ENCODE measurements around the gene TFPI. TPM values are rescaled to one million over a fixed set of nuclear protein-coding genes. Genes with fewer than 3 reads are reported as not detected.
"Not testable (repeated sequence)": the region's sequence is repeated elsewhere in the genome, so short reads cannot be mapped to it uniquely, and the experiment has no call there.

Gene TFPI
- total RNA-seq, 1 experiment from 2014 or later: 65.7 TPM

DNA sequence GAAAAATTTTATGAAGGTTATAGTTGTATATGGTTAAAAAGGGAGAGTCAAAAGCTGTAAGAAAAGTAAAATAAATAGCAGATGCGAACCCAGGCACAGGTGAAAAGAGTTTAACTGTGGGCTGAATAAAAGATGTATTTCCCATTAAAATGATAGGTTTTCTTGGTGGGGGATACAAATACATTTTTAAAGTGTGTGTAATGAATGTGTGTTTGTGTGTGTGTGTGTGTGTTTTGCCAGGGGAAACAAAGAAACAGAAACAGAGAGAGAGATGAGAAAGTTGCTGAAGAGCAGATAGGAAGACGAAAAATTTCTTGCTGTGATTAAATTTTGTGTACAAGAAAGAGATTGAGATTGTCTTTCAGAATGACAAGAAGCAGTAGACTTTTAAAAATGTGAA is 12.1 kb downstream of the TFPI start:
- H3K9me2 ChIP-seq (ENCODE audit: insufficient read depth): no peaks in the 10 kb centered on the region
- no peaks in the 10 kb centered on the region for H3K4me1 ChIP-seq (replicated peaks; ENCODE audit: insufficient read depth)
- no TSS peak for BruUV-seq (replicated peaks)
- DNase-seq: no peak
- no peaks in the 10 kb centered on the region for H3K27me3 ChIP-seq (ENCODE audit: insufficient read depth, low read depth)
- no peaks in the 10 kb centered on the region for H4K20me1 ChIP-seq (ENCODE audit: insufficient read depth)
- no peaks in the 10 kb centered on the region for H3K36me3 ChIP-seq (ENCODE audit: low read depth)
- H3F3A ChIP-seq (ENCODE audit: insufficient read depth, low read depth): no peaks in the 10 kb centered on the region
- no peak for TF ChIP-seq EZH2 (IDR thresholded peaks at IDR 0.05; ENCODE audit: low read depth)
- TF ChIP-seq, protein P1, sequence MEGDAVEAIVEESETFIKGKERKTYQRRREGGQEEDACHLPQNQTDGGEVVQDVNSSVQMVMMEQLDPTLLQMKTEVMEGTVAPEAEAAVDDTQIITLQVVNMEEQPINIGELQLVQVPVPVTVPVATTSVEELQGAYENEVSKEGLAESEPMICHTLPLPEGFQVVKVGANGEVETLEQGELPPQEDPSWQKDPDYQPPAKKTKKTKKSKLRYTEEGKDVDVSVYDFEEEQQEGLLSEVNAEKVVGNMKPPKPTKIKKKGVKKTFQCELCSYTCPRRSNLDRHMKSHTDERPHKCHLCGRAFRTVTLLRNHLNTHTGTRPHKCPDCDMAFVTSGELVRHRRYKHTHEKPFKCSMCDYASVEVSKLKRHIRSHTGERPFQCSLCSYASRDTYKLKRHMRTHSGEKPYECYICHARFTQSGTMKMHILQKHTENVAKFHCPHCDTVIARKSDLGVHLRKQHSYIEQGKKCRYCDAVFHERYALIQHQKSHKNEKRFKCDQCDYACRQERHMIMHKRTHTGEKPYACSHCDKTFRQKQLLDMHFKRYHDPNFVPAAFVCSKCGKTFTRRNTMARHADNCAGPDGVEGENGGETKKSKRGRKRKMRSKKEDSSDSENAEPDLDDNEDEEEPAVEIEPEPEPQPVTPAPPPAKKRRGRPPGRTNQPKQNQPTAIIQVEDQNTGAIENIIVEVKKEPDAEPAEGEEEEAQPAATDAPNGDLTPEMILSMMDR (conservative IDR thresholded peaks at IDR 0.05): no peak
- POLR2A ChIA-PET (ENCODE audit: unreplicated experiment): no interaction called here
- CTCF ChIA-PET: no interaction called here
- H3K4me2 ChIP-seq: no peak overlapping the region
- H3K27ac ChIP-seq: no peak overlapping the region
- peaks cover 3% of the 10 kb centered on the region; the same call in 1 of the 2 replicates for H3K9me3 ChIP-seq (ENCODE audit: insufficient read depth, low read depth)
- H2AFZ ChIP-seq: no peak overlapping the region
- H3K79me2 ChIP-seq (ENCODE audit: low read depth): no peaks in the 10 kb centered on the region
- intact Hi-C loops (cut with micrococcal nuclease; ENCODE audit: unreplicated experiment): loop anchor here (10.0 kb wide), 1 partner anchor 967 kb away; no protein-coding TSS in a partner anchor
- H3K4me3 ChIP-seq: no peak overlapping the region

DNA sequence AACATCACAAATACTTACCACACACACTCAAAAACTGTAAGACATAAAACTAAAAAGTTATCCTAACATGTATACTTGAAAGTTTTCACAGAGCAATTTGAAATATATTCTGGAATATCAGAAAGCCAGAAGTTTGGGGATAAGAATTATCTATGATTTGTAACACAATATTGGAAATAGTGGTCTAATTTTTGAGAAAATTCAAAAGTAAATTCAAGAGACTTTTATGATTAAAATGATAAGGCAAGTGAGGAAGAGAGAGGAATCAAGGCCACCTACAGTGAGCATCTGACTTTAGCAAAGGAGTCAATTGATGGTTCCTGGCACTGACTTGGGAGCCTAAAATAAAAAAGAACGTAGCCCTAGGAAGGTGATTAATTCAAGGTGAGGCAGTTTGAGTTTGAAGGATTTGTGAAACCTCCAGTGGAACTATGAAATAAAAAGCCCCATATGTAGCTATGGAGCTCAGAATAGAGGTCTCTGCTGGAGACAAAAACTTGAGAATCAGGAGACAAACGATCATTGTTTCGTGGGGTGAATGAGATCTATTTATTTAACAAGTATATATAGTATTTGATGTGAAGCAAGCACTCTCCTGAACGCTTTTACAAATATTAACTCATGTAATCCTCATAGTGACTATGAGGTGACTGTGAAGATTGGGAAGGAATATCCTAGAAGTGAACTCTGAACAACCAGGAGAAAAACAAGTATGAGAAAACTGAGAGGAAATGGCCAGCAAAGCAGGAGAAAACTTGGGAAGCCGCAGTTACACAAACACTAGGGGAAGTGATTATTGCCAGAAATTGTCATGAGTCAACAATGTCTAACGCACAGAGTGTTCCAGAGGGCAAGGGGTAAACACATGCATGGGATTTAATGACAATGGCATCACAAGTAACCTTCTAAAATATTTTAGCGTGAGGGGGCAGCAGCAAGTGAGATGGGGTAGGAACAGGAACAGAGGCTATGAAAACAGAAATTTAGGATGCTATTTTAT is 12.8 kb downstream of the TFPI start:
- peaks cover 3% of the 10 kb centered on the region; the same call in 1 of the 2 replicates for H3K9me3 ChIP-seq (ENCODE audit: insufficient read depth, low read depth)
- no peak overlapping the region for H3K27ac ChIP-seq
- no peaks in the 10 kb centered on the region for H4K20me1 ChIP-seq (ENCODE audit: insufficient read depth)
- no peaks in the 10 kb centered on the region for H3K4me1 ChIP-seq (replicated peaks; ENCODE audit: insufficient read depth)
- no peaks in the 10 kb centered on the region for H3K9me2 ChIP-seq (ENCODE audit: insufficient read depth)
- H2AFZ ChIP-seq: no peak overlapping the region
- H3K79me2 ChIP-seq (ENCODE audit: low read depth): no peaks in the 10 kb centered on the region
- no peaks in the 10 kb centered on the region for H3K36me3 ChIP-seq (ENCODE audit: low read depth)
- no peak for DNase-seq
- no peak overlapping the region for H3K4me2 ChIP-seq
- intact Hi-C loops (cut with micrococcal nuclease; ENCODE audit: unreplicated experiment): loop anchor here (10.0 kb wide), 1 partner anchor 967 kb away; no protein-coding TSS in a partner anchor
- no TSS peak for BruUV-seq (replicated peaks)
- CTCF ChIA-PET: no interaction called here
- no peaks in the 10 kb centered on the region for H3F3A ChIP-seq (ENCODE audit: insufficient read depth, low read depth)
- no peak overlapping the region for H3K4me3 ChIP-seq
- no peak for TF ChIP-seq EZH2 (IDR thresholded peaks at IDR 0.05; ENCODE audit: low read depth)
- TF ChIP-seq, protein P1 (conservative IDR thresholded peaks at IDR 0.05): no peak
- POLR2A ChIA-PET (ENCODE audit: unreplicated experiment): no interaction called here
- H3K27me3 ChIP-seq (ENCODE audit: insufficient read depth, low read depth): no peaks in the 10 kb centered on the region

DNA sequence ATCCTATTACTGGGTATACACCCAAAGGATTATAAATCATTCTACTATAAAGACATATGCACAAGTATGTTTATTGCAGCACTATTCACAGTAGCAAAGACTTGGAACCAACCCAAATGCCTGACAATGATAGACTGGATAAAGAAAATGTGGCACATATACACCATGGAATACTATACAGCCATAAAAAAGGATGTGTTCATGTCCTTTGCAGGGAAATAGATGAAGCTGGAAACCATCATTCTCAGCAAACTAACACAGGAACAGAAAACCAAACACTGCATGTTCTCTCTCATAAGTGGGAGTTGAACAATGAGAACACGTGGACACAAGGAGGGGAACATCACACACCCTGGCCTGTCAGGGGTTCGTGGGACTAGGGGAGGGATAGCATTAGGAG is 16.0 kb downstream of the TFPI start:
- H2AFZ ChIP-seq; H3K4me1 ChIP-seq (replicated peaks; ENCODE audit: insufficient read depth); H3F3A ChIP-seq (ENCODE audit: insufficient read depth, low read depth); POLR2A ChIA-PET (ENCODE audit: unreplicated experiment); H3K27me3 ChIP-seq (ENCODE audit: insufficient read depth, low read depth); H4K20me1 ChIP-seq (ENCODE audit: insufficient read depth); H3K36me3 ChIP-seq (ENCODE audit: low read depth); H3K4me3 ChIP-seq; H3K27ac ChIP-seq; H3K79me2 ChIP-seq (ENCODE audit: low read depth); H3K4me2 ChIP-seq; CTCF ChIA-PET; H3K9me3 ChIP-seq (ENCODE audit: insufficient read depth, low read depth); H3K9me2 ChIP-seq (ENCODE audit: insufficient read depth); DNase-seq; BruUV-seq (replicated peaks); intact Hi-C loops (cut with micrococcal nuclease; ENCODE audit: unreplicated experiment): not testable (repeated sequence)

DNA sequence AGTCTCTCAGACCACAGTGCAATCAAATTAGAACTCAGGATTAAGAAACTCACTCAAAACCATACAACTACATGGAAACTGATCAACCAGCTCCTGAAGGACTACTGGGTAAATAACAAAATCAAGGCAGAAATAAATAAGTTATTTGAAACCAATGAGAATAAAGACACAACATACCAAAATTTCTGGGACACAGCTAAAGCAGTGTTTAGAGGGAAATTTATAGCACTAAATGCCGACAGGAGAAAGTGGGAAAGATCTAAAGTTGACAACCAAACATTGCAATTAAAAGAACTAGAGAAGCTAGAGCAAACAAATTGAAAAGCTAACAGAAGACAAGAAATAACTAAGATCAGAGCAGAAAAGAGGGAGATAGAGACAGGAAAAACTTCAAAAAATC is 18.9 kb downstream of the TFPI start:
- intact Hi-C loops (cut with micrococcal nuclease; ENCODE audit: unreplicated experiment); H3F3A ChIP-seq (ENCODE audit: insufficient read depth, low read depth); H3K4me2 ChIP-seq; CTCF ChIA-PET; BruUV-seq (replicated peaks); H3K79me2 ChIP-seq (ENCODE audit: low read depth); H3K9me2 ChIP-seq (ENCODE audit: insufficient read depth); H3K4me3 ChIP-seq; H3K27ac ChIP-seq; H3K9me3 ChIP-seq (ENCODE audit: insufficient read depth, low read depth); POLR2A ChIA-PET (ENCODE audit: unreplicated experiment); H3K27me3 ChIP-seq (ENCODE audit: insufficient read depth, low read depth); H3K4me1 ChIP-seq (replicated peaks; ENCODE audit: insufficient read depth); H4K20me1 ChIP-seq (ENCODE audit: insufficient read depth); H3K36me3 ChIP-seq (ENCODE audit: low read depth); DNase-seq; H2AFZ ChIP-seq: not testable (repeated sequence)

Measured in PC-9 (cell line).